GM18873 (cell line): Measurements from ENCODE around the gene RAVER1.

Experiments
- ATAC-seq: cut with Tn5 transposase; IDR thresholded peaks from one replicate; pipeline ENCODE4 v1.9.1; 2021; ENCODE audit warnings: mild to moderate bottlenecking, moderate library complexity, moderate number of reproducible peaks; ENCODE audit not compliant: unreplicated experiment, low FRiP score

RAVER1 gene

GRCh38 chr19:10277795-10278589 lies 55.3 kb downstream of the RAVER1 start:
- ATAC-seq: no peak

- no peak for ATAC-seq
Observed at GRCh38 chr19:10274589-10274988, 58.7 kb downstream of the RAVER1 start.

GRCh38 chr19:10271543-10272086 lies 61.7 kb downstream of the RAVER1 start:
- peak; percentile 27 for ATAC-seq

GRCh38 chr19:10270616-10271394 lies 62.5 kb downstream of the RAVER1 start, which contains the start of gene ICAM1:
Gene ICAM1 (plus strand): TSS chr19:10271120. CDS start chr19:10271160, 40 bp downstream.
- peak; percentile 47 for ATAC-seq

- ATAC-seq: no peak
Observed at GRCh38 chr19:10270180-10270615, 63.1 kb downstream of the RAVER1 start.

- no peak for ATAC-seq
Observed at GRCh38 chr19:10269333-10270179, 63.8 kb downstream of the RAVER1 start.

- no peak for ATAC-seq
Observed at GRCh38 chr19:10268071-10268470, 65.3 kb downstream of the RAVER1 start.

- no peak for ATAC-seq
Observed at GRCh38 chr19:10266706-10267105, 66.6 kb downstream of the RAVER1 start.
